ENCODE results near the gene AKAP8.

GRCh38 chr19:15358918-15359317 lies 20.7 kb downstream of the AKAP8 start:
- TF ChIP-seq, protein P1, sequence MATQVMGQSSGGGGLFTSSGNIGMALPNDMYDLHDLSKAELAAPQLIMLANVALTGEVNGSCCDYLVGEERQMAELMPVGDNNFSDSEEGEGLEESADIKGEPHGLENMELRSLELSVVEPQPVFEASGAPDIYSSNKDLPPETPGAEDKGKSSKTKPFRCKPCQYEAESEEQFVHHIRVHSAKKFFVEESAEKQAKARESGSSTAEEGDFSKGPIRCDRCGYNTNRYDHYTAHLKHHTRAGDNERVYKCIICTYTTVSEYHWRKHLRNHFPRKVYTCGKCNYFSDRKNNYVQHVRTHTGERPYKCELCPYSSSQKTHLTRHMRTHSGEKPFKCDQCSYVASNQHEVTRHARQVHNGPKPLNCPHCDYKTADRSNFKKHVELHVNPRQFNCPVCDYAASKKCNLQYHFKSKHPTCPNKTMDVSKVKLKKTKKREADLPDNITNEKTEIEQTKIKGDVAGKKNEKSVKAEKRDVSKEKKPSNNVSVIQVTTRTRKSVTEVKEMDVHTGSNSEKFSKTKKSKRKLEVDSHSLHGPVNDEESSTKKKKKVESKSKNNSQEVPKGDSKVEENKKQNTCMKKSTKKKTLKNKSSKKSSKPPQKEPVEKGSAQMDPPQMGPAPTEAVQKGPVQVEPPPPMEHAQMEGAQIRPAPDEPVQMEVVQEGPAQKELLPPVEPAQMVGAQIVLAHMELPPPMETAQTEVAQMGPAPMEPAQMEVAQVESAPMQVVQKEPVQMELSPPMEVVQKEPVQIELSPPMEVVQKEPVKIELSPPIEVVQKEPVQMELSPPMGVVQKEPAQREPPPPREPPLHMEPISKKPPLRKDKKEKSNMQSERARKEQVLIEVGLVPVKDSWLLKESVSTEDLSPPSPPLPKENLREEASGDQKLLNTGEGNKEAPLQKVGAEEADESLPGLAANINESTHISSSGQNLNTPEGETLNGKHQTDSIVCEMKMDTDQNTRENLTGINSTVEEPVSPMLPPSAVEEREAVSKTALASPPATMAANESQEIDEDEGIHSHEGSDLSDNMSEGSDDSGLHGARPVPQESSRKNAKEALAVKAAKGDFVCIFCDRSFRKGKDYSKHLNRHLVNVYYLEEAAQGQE (IDR thresholded peaks at IDR 0.05; ENCODE audit: low read depth), result no peak
- TF ChIP-seq, protein P2, sequence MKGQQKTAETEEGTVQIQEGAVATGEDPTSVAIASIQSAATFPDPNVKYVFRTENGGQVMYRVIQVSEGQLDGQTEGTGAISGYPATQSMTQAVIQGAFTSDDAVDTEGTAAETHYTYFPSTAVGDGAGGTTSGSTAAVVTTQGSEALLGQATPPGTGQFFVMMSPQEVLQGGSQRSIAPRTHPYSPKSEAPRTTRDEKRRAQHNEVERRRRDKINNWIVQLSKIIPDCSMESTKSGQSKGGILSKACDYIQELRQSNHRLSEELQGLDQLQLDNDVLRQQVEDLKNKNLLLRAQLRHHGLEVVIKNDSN (IDR thresholded peaks at IDR 0.05), result no peak
- TF ChIP-seq YY1 (IDR thresholded peaks at IDR 0.05; ENCODE audit: low read depth) (no peak), FOXM1 (IDR thresholded peaks at IDR 0.05; ENCODE audit: borderline replicate concordance, low read depth) (no peak), EP300 (IDR thresholded peaks at IDR 0.05; ENCODE audit: borderline replicate concordance) (no peak), MAX (IDR thresholded peaks at IDR 0.05) (no peak), ZBTB7A (IDR thresholded peaks at IDR 0.05; ENCODE audit: low read depth) (no peak)

Measured in Ishikawa (cell line).